OCI-LY7 (cell line): ENCODE data around the gene RHBG. TPM values are rescaled to one million over a fixed set of nuclear protein-coding genes. Genes with fewer than 3 reads are reported as not detected.

Source experiments
- BruUV-seq: library from RNA; stranded (reverse); fragments of 400-500 nt; replicated peaks from 2 replicates; lab custom pipeline; 2021; lab: Mats Ljungman, UMichigan
- CTCF ChIA-PET: fragments of 300-600 bp; sonication (Branson Sonifier 250); formaldehyde crosslinking; loops from one replicate; lab custom pipeline; 2022; ENCODE audit warnings: antibody characterized with exemption; ENCODE audit not compliant: unreplicated experiment; lab: Charles Lee
- POLR2A ChIA-PET: fragments of 300-600 bp; sonication (Branson Sonifier 250); formaldehyde crosslinking; loops from one replicate; lab custom pipeline; 2022; ENCODE audit warnings: antibody characterized with exemption; lab: Charles Lee
- DNase-seq: peaks from one replicate; pipeline ENCODE4 v3.0.0-alpha.2; 2015; ENCODE audit warnings: low spot score
- H2AFZ ChIP-seq: fragments of 200-600 bp; sonication (generic), shearing (Covaris generic); 2 replicates; pipeline ENCODE4 v1.6.1; 2014; ENCODE audit warnings: mild to moderate bottlenecking, antibody characterized with exemption, low read length, moderate library complexity
- H3K27ac ChIP-seq: fragments of 200-600 bp; sonication (generic); 2 replicates; pipeline ENCODE4 v1.5.1; 2014; ENCODE audit warnings: mixed run types, low read depth, mild to moderate bottlenecking, moderate library complexity, low read length, inconsistent platforms; ENCODE audit not compliant: poor library complexity, severe bottlenecking
- H3K36me3 ChIP-seq: fragments of 200-600 bp; sonication (generic); 2 replicates; pipeline ENCODE4 v1.6.1; 2014; ENCODE audit warnings: mild to moderate bottlenecking, antibody characterized with exemption, low read length, moderate library complexity, mixed read lengths; ENCODE audit not compliant: insufficient read depth
- H3K4me1 ChIP-seq: fragments of 200-600 bp; sonication (generic); 2 replicates; pipeline ENCODE4 v1.5.1; 2014; ENCODE audit warnings: mild to moderate bottlenecking, low read length; ENCODE audit not compliant: insufficient read depth, poor library complexity, severe bottlenecking
- H3K4me2 ChIP-seq: fragments of 200-600 bp; sonication (generic); 2 replicates; pipeline ENCODE4 v1.6.1; 2014; ENCODE audit warnings: mild to moderate bottlenecking, low read length
- H3K4me3 ChIP-seq: fragments of 200-600 bp; sonication (generic); 2 replicates; pipeline ENCODE4 v1.5.1; 2014; ENCODE audit warnings: mild to moderate bottlenecking, low read depth, low read length; ENCODE audit not compliant: poor library complexity, severe bottlenecking
- H3K79me2 ChIP-seq: fragments of 200-600 bp; sonication (generic); 2 replicates; pipeline ENCODE4 v1.6.1; 2016; ENCODE audit warnings: low read depth, mild to moderate bottlenecking, low read length, moderate library complexity, mixed read lengths; ENCODE audit not compliant: insufficient read depth
- H3K9me2 ChIP-seq: fragments of 200-600 bp; sonication (generic); 2 replicates; pipeline ENCODE4 v1.6.1; 2016; ENCODE audit warnings: mild to moderate bottlenecking, low read length, mixed read lengths; ENCODE audit not compliant: insufficient read depth
- H3K9me3 ChIP-seq: fragments of 200-600 bp; sonication (generic); 2 replicates; pipeline ENCODE4 v1.6.1; 2014; ENCODE audit warnings: mild to moderate bottlenecking, mixed run types, low read length, mixed read lengths
- H4K20me1 ChIP-seq: fragments of 200-600 bp; sonication (generic); 2 replicates; pipeline ENCODE4 v1.6.1; 2014; ENCODE audit warnings: mild to moderate bottlenecking, antibody characterized with exemption, low read length, moderate library complexity, mixed read lengths; ENCODE audit not compliant: insufficient read depth
- EZH2phosphoT487 ChIP-seq: fragments of 200-600 bp; sonication (generic); IDR thresholded peaks from 2 replicates; pipeline ENCODE4 v1.6.1; 2018; ENCODE audit warnings: low read depth, borderline replicate concordance, mild to moderate bottlenecking, mixed run types, antibody characterized with exemption, low read length, moderate library complexity, mixed read lengths
- intact Hi-C: fragments of 100-400 bp; cut with micrococcal nuclease; formaldehyde crosslinking; loops from one replicate; pipeline ENCODE4 v1.10.0; 2022; ENCODE audit not compliant: unreplicated experiment
- total RNA-seq, 2 experiments: library from RNA; depleted of rRNA in 1 of 2; stranded (reverse); fragments of >200 nt in 1 of 2; shearing (Covaris generic) in 1 of 2; gene quantifications; 2 replicates each; pipeline ENCODE4 v1.2.3, GENCODE V29; 2014 to 2022
- TF ChIP-seq, protein P1 (sequence below): fragments of 200-600 bp; sonication (generic); conservative IDR thresholded peaks from 2 replicates; pipeline ENCODE4 v1.5.1; 2014; ENCODE audit warnings: mild to moderate bottlenecking, antibody characterized with exemption, low read length, moderate library complexity, mixed read lengths

The RHBG gene
- total RNA-seq, 2 experiments from 2014 or later = not detected

DNA sequence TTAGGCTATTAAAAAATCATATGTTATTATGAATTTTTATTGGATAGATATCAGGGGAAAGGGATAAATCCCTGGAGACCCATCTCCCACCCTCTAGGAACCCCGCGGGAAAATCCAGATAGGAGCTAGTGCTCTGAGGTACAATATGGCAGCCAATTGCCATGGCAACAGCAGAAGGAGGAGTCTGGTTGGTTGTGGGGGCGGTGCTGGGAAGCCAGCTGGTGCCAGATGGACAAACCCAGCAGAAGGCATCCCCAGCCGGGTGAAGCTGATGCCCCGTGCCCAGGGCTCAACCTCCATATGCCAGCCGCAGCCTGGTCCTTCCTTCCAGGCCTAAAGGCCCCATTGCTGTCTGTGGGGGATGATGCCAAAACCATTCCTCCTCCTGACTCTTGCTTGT, 38.3 kb downstream of the RHBG start:
- no peaks in the 10 kb centered on the region for H3K9me2 ChIP-seq
- H2AFZ ChIP-seq = no peak overlapping the region
- H3K4me2 ChIP-seq = no peak overlapping the region
- no peaks in the 10 kb centered on the region for H3K36me3 ChIP-seq
- POLR2A ChIA-PET = no interaction called here
- no peaks in the 10 kb centered on the region for H3K79me2 ChIP-seq
- no TSS peak for BruUV-seq
- no peak for DNase-seq
- H3K4me1 ChIP-seq = no peaks in the 10 kb centered on the region
- H3K27ac ChIP-seq = no peak overlapping the region
- H4K20me1 ChIP-seq = no peaks in the 10 kb centered on the region
- intact Hi-C loops = no loop called here
- CTCF ChIA-PET = no interaction called here
- TF ChIP-seq, protein P1, sequence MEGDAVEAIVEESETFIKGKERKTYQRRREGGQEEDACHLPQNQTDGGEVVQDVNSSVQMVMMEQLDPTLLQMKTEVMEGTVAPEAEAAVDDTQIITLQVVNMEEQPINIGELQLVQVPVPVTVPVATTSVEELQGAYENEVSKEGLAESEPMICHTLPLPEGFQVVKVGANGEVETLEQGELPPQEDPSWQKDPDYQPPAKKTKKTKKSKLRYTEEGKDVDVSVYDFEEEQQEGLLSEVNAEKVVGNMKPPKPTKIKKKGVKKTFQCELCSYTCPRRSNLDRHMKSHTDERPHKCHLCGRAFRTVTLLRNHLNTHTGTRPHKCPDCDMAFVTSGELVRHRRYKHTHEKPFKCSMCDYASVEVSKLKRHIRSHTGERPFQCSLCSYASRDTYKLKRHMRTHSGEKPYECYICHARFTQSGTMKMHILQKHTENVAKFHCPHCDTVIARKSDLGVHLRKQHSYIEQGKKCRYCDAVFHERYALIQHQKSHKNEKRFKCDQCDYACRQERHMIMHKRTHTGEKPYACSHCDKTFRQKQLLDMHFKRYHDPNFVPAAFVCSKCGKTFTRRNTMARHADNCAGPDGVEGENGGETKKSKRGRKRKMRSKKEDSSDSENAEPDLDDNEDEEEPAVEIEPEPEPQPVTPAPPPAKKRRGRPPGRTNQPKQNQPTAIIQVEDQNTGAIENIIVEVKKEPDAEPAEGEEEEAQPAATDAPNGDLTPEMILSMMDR = no peak
- no peak for TF ChIP-seq EZH2phosphoT487
- no peaks in the 10 kb centered on the region for H3K9me3 ChIP-seq
- H3K4me3 ChIP-seq = no peak overlapping the region

GRCh38 chr1:156407760-156408159, 38.7 kb downstream of the RHBG start:
- Histone ChIP-seq H2AFZ (no peak overlapping the region), H3K27ac (no peak overlapping the region), H3K4me3 (no peak overlapping the region), H3K36me3 (no peaks in the 10 kb centered on the region), H3K79me2 (no peaks in the 10 kb centered on the region), H4K20me1 (no peaks in the 10 kb centered on the region), H3K9me2 (no peaks in the 10 kb centered on the region), H3K9me3 (no peaks in the 10 kb centered on the region), H3K4me2 (no peak overlapping the region), H3K4me1 (no peaks in the 10 kb centered on the region)
- CTCF ChIA-PET = no interaction called here
- intact Hi-C loops = no loop called here
- POLR2A ChIA-PET = no interaction called here
- BruUV-seq = no TSS peak
- no peak for DNase-seq
- TF ChIP-seq, protein P1 = no peak
- no peak for TF ChIP-seq EZH2phosphoT487

- ChIA-PET CTCF (no interaction called here), POLR2A (no interaction called here)
- no peak overlapping the region for H3K4me2 ChIP-seq
- TF ChIP-seq, protein P1 = no peak
- no peak for TF ChIP-seq EZH2phosphoT487
- no peak for DNase-seq
- no peaks in the 10 kb centered on the region for H3K79me2 ChIP-seq
- H3K4me1 ChIP-seq = no peaks in the 10 kb centered on the region
- intact Hi-C loops = no loop called here
- no peak overlapping the region for H3K4me3 ChIP-seq
- H3K9me3 ChIP-seq = no peaks in the 10 kb centered on the region
- no peaks in the 10 kb centered on the region for H3K9me2 ChIP-seq
- H3K36me3 ChIP-seq = no peaks in the 10 kb centered on the region
- no peaks in the 10 kb centered on the region for H4K20me1 ChIP-seq
- no peak overlapping the region for H2AFZ ChIP-seq
- no peak overlapping the region for H3K27ac ChIP-seq
- no TSS peak for BruUV-seq
Measured at GRCh38 chr1:156409439-156409838, 40.4 kb downstream of the RHBG start.
